A549 (cell line): ENCODE data around the gene KCNN3.

Source experiments
- MYC ChIP-seq: IDR thresholded peaks from 2 replicates; pipeline ENCODE4 v1.6.1; 2012; ENCODE audit warnings: mild to moderate bottlenecking, inconsistent platforms, low read length, improper control_type of control experiment, borderline replicate concordance
- RAD21 ChIP-seq, 2 experiments: fragments of >200 bp in 1 of 2; sonication (Bioruptor Twin) in 1 of 2; formaldehyde crosslinking in 1 of 2; IDR thresholded peaks in 1 of 2; conservative IDR thresholded peaks in 1 of 2; 2 replicates in 1 of 2; 3 replicates in 1 of 2; pipeline ENCODE4 v1.6.1; 2012 to 2018; ENCODE audit warnings: inconsistent platforms in 1 of 2
- REST ChIP-seq: fragments of 200-600 bp; sonication (generic); IDR thresholded peaks from 2 replicates; pipeline ENCODE4 v1.6.1; 2016; ENCODE audit warnings: antibody characterized with exemption, mild to moderate bottlenecking, moderate library complexity

GRCh38 chr1:154703170-154703569 is 166.9 kb downstream of the KCNN3 start:
- TF ChIP-seq RAD21 (conservative IDR thresholded peaks at IDR 0.05 in 1 of 2, IDR thresholded peaks at IDR 0.05 in 1 of 2) (no peak), MYC (no peak), REST (peak; percentile 81)
